ENCODE measurements around the gene CLEC18B.
"Not testable (repeated sequence)": the region's sequence is repeated elsewhere in the genome, so short reads cannot be mapped to it uniquely, and the experiment has no call there.

GRCh38 chr16:74420612-74421481 lies at the start of gene CLEC18B:
- TF ChIP-seq, protein P1, sequence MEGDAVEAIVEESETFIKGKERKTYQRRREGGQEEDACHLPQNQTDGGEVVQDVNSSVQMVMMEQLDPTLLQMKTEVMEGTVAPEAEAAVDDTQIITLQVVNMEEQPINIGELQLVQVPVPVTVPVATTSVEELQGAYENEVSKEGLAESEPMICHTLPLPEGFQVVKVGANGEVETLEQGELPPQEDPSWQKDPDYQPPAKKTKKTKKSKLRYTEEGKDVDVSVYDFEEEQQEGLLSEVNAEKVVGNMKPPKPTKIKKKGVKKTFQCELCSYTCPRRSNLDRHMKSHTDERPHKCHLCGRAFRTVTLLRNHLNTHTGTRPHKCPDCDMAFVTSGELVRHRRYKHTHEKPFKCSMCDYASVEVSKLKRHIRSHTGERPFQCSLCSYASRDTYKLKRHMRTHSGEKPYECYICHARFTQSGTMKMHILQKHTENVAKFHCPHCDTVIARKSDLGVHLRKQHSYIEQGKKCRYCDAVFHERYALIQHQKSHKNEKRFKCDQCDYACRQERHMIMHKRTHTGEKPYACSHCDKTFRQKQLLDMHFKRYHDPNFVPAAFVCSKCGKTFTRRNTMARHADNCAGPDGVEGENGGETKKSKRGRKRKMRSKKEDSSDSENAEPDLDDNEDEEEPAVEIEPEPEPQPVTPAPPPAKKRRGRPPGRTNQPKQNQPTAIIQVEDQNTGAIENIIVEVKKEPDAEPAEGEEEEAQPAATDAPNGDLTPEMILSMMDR (optimal IDR thresholded peaks at IDR 0.05 in 1 of 3, IDR thresholded peaks at IDR 0.05 in 1 of 3, conservative IDR thresholded peaks at IDR 0.05 in 1 of 3; ENCODE audit: extremely low read depth in 1 of 3, insufficient read depth in 2 of 3, low read length in 3 of 3) = not testable (repeated sequence)
- not testable (repeated sequence) for TF ChIP-seq EZH2 (IDR thresholded peaks at IDR 0.05; ENCODE audit: low read length)

All from keratinocyte (primary cell).